GM19467 (cell line): Measurements from ENCODE around the gene FNDC10.

ENCODE experiments used
- ATAC-seq: cut with Tn5 transposase; IDR thresholded peaks from one replicate; pipeline ENCODE4 v1.9.1; 2021; ENCODE audit warnings: mild to moderate bottlenecking, moderate library complexity; ENCODE audit not compliant: unreplicated experiment

The FNDC10 gene

DNA sequence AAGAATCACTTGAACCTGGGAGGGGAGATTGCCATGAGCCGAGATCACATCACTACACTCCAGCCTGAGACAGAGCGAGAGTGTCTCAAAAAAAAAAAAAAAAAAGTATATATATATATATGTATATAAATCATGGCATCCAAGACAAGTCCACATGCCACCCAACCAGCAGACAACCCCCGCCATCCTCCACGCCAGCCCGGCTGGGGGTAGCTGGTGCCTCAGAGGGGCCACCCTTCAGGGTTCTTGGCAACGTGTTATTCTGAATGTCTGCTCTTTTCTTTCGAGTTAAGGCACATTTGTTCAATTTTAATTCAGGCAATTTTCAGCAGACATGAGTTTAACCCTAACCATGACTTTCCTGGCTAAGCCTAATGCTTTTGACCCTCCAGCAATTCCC, 49.8 kb downstream of the FNDC10 start:
- no peak for ATAC-seq

DNA sequence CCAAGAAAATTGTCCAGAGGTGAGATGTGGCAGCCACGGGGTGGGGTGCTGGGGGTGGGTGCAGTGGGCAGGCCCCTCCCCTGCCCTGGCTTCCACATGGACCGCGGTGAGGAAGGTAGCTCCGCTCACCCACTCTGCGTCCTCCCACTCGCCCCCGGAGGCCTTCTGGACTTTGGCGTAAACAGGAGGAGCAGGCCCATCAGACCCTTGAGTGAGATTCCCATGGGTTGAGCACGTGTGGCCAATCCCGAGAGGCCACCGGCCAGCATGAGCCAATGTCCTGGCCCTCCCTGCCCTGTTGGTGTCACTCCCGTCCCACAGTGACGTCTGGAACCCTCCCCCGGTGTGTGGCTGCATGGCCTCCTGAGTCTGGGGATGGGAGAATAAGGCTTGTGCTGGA, 51.3 kb downstream of the FNDC10 start:
- no peak for ATAC-seq
